GM21825 (cell line): ENCODE measurements around the gene CHMP4B.

Experiments
- ATAC-seq: cut with Tn5 transposase; IDR thresholded peaks from one replicate; pipeline ENCODE4 v1.9.1; 2021; ENCODE audit warnings: mild to moderate bottlenecking, moderate library complexity; ENCODE audit not compliant: unreplicated experiment

Gene CHMP4B

GRCh38 chr20:33890557-33890956 lies 79.4 kb downstream of the CHMP4B start:
- no peak for ATAC-seq

- no peak for ATAC-seq
These were observed 82.2 kb downstream of the CHMP4B start for GRCh38 chr20:33893314-33893713.

- no peak for ATAC-seq
These were observed 83.7 kb downstream of the CHMP4B start for GRCh38 chr20:33894798-33895197.

GRCh38 chr20:33896509-33896908 lies 85.4 kb downstream of the CHMP4B start:
- no peak for ATAC-seq

GRCh38 chr20:33897313-33897912 lies 86.3 kb downstream of the CHMP4B start:
- ATAC-seq, result no peak

- ATAC-seq, result no peak
These were observed 88.0 kb downstream of the CHMP4B start for GRCh38 chr20:33899106-33899505.

GRCh38 chr20:33900521-33901131 lies 89.5 kb downstream of the CHMP4B start:
- no peak for ATAC-seq

GRCh38 chr20:33901132-33901523 lies 90.0 kb downstream of the CHMP4B start:
- no peak for ATAC-seq

- no peak for ATAC-seq
These were observed 90.9 kb downstream of the CHMP4B start for GRCh38 chr20:33902011-33902410.
